ENCODE results near the gene MAP4K5. TPM values are rescaled to one million over a fixed set of nuclear protein-coding genes. Genes with fewer than 3 reads are reported as not detected.

The MAP4K5 gene
- polyA plus RNA-seq, 3 donors = 5.0 to 9.1 (median 7.7) TPM

DNA sequence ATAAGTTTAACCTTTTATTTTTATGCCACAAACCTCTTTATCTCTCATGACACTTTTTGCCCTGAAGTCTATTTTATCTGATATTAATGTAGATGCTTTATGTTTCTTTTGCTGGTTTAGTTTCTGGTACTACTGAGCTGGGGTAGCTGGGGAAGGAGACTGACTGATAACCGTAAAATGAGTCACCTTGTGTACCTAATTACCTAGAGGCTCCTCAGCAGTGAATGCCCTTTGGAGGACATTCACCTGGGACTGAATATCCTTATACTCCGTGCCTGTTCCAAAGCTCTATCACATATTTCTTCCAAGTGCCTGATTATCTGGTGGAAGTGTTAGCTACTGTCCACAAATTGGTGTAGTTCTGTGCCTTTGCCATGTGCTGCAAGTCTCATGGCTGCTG is 41.5 kb upstream of the MAP4K5 start:
- WGBS (ENCODE audit: insufficient coverage) = no CpG with 5 or more reads among the region's 2 CpGs
- no peak overlapping the region for H2AFZ ChIP-seq (ENCODE audit: insufficient read depth, low read depth, low read length, poor library complexity, severe bottlenecking)
- Mint-ChIP-seq H3K27ac (no peak overlapping the region), H3K4me1 (peaks cover 6% of the 10 kb centered on the region), H3K4me3 (no peak overlapping the region), H3K27me3 (ENCODE audit: low read depth in 3 of 3) (no peaks in the 10 kb centered on the region), H3K36me3 (no peaks in the 10 kb centered on the region), H3K9me3 (peaks cover 11 to 30% (median 21%) of the 10 kb centered on the region in 7 donors)
- no peaks in the 10 kb centered on the region for H4K20me1 ChIP-seq (ENCODE audit: insufficient read depth, low read length)
- no peaks in the 10 kb centered on the region for H3K4me1 ChIP-seq (ENCODE audit: control insufficient read depth in 1 of 2, insufficient read depth in 2 of 2, low read length in 2 of 2)
- intact Hi-C loops (cut with micrococcal nuclease) = no loop called here
- DNase-seq = no peak
- no peak overlapping the region for H3K27ac ChIP-seq (ENCODE audit: low read depth in 1 of 2, low read length in 2 of 2)
- H3K4me3 ChIP-seq (replicated peaks in 1 of 3; ENCODE audit: low read depth in 2 of 3, low read length in 3 of 3) = no peak overlapping the region
- H3K36me3 ChIP-seq (replicated peaks in 1 of 2; ENCODE audit: control insufficient read depth in 1 of 2, insufficient read depth in 2 of 2, low read length in 2 of 2) = no peaks in the 10 kb centered on the region
- H3K9me3 ChIP-seq (replicated peaks in 1 of 2; ENCODE audit: control insufficient read depth in 1 of 2, insufficient read depth in 1 of 2, low read length in 2 of 2) = peaks cover 12 to 19% of the 10 kb centered on the region in 2 donors
- H3K79me2 ChIP-seq (ENCODE audit: insufficient read depth, low read length) = no peaks in the 10 kb centered on the region
- no peaks in the 10 kb centered on the region for H3K27me3 ChIP-seq (ENCODE audit: control insufficient read depth in 2 of 2, insufficient read depth in 2 of 2, low read length in 2 of 2)
- H3K9ac ChIP-seq (ENCODE audit: insufficient read depth, low read length, poor library complexity, severe bottlenecking) = no peak overlapping the region
- no peak for TF ChIP-seq CTCF (IDR thresholded peaks at IDR 0.05)
- no peak overlapping the region for H3K4me2 ChIP-seq (replicated peaks; ENCODE audit: extremely low read depth, low read length, poor library complexity, severe bottlenecking)

DNA sequence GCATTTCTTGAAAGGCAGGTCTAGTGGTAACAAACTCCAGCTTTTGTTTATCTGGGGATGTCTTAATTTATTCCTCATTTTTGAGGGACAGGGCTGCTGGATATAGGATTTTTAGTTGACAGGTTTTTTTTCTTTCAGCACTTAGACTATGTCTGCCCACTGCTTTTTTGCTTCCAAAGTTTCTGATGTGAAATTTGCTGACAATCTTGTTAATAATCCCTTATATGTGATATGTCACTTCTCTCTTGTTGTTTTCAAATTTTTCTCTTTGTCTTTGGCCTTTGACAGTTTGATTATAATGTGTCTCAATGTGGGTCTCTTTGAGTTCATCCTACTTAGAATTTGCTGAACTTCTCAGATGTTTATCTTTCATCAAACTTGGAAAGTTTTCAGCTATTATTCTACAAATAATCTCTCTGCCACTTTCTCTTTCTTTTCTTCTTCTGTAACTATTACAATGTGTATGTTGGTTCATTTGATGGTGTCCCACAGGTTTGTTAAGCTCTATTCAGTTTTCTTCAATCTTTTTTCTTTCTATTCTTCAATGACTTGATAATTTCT is 37.4 kb upstream of the MAP4K5 start:
- Histone ChIP-seq H4K20me1 (ENCODE audit: insufficient read depth, low read length) (no peaks in the 10 kb centered on the region), H3K27me3 (ENCODE audit: control insufficient read depth in 2 of 2, insufficient read depth in 2 of 2, low read length in 2 of 2) (no peaks in the 10 kb centered on the region), H3K4me2 (replicated peaks; ENCODE audit: extremely low read depth, low read length, poor library complexity, severe bottlenecking) (no peak overlapping the region), H2AFZ (ENCODE audit: insufficient read depth, low read depth, low read length, poor library complexity, severe bottlenecking) (no peak overlapping the region), H3K27ac (ENCODE audit: low read depth in 1 of 2, low read length in 2 of 2) (no peak overlapping the region), H3K9ac (ENCODE audit: insufficient read depth, low read length, poor library complexity, severe bottlenecking) (no peak overlapping the region), H3K4me1 (ENCODE audit: control insufficient read depth in 1 of 2, insufficient read depth in 2 of 2, low read length in 2 of 2) (no peaks in the 10 kb centered on the region), H3K9me3 (replicated peaks in 1 of 2; ENCODE audit: control insufficient read depth in 1 of 2, insufficient read depth in 1 of 2, low read length in 2 of 2) (peaks cover 13 to 20% of the 10 kb centered on the region in 2 donors), H3K36me3 (replicated peaks in 1 of 2; ENCODE audit: control insufficient read depth in 1 of 2, insufficient read depth in 2 of 2, low read length in 2 of 2) (no peaks in the 10 kb centered on the region), H3K4me3 (replicated peaks in 1 of 3; ENCODE audit: low read depth in 2 of 3, low read length in 3 of 3) (no peak overlapping the region), H3K79me2 (ENCODE audit: insufficient read depth, low read length) (no peaks in the 10 kb centered on the region)
- Mint-ChIP-seq H3K4me3 (no peak overlapping the region), H3K27ac (no peak overlapping the region), H3K4me1 (no peaks in the 10 kb centered on the region), H3K9me3 (peaks cover 13 to 30% (median 21%) of the 10 kb centered on the region in 7 donors), H3K27me3 (ENCODE audit: low read depth in 3 of 3) (no peaks in the 10 kb centered on the region), H3K36me3 (no peaks in the 10 kb centered on the region)
- no peak for DNase-seq
- intact Hi-C loops (cut with micrococcal nuclease) = no loop called here
- no peak for TF ChIP-seq CTCF (IDR thresholded peaks at IDR 0.05)

Data from CD14-positive monocyte (primary cell).